Stimulated activated CD4-positive, alpha-beta T cell treated with anti-CD3 and anti-CD28 coated beads, Interleukin-12 subunit alpha, Interleukin-12 subunit beta, amount 100 ng/mL, for 24 hours (primary cell): ENCODE measurements around the gene USP2.

ENCODE experiments used
- DNase-seq, 2 experiments: peaks; one replicate each; pipeline ENCODE4 v3.0.0-alpha.2; 2020; ENCODE audit warnings: low read depth in 2 of 2

The USP2 gene

GRCh38 chr11:119381181-119381988, at the start of gene USP2:
Gene USP2 (minus strand): TSS chr11:119381690. CDS start chr11:119373480, 8,210 bp downstream.
- DNase-seq, result peak; percentile 91 to 96

- no peak for DNase-seq
Measured at GRCh38 chr11:119427279-119427678, 45.8 kb upstream of the USP2 start.

GRCh38 chr11:119426142-119426541, 44.7 kb upstream of the USP2 start:
- no peak for DNase-seq

DNA sequence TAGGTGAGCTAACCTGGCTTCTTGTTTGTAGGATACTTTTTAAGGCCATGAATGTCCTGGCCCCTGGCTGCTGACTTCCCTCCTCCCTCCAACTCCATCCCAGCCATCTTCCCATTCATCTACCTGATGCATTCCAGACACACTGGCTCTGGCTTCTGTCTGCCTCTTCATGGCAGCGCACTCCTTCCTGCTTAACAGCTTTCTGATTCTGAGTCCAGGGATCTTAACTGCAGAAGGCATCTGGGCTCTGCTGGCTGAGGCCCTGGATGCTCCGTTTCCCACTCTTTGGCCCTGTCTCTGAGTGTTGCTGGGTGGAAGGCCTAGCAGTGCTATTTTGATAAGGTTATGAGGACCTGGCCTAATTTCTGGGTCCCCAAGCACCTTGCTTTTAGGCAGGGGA, 43.3 kb upstream of the USP2 start:
- no peak for DNase-seq

GRCh38 chr11:119424276-119424675, 42.8 kb upstream of the USP2 start:
- DNase-seq, result no peak

DNA sequence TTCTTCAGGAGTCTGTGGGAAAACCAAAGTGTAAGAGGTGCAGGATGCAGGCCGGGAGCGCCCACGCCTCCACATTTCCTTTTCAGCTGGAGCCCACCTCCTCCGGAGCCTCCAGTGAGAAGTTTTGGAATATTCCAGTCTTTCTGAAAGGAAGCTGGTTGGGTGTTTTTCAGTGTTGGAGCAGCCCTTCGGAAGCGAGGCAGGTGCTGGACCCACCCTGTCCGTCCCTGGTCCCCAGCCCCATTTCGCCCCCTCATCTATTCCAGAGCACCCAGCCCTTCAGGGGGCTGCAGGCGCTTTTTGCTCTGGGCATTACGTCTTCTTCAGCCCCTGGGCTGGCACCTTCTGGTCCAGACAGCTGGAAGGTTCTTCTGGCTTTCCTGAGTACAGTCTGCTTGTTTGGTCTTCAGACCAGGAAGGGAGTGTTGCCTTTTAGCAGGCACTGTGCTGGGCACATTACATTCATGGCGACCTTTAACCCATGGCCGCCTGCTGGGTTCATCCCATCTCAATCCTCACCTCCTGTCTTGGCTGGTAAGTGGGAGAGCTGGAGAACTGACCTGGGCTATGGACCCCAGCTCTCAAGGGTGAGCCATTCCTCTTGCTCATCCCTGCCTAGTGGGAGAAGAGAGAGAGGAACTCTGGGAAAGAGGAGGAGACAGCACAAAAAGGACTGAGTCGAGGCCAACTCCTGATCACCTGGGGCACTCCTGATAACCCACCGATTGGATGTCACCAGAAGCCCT, 42.2 kb upstream of the USP2 start:
- DNase-seq, result no peak

DNA sequence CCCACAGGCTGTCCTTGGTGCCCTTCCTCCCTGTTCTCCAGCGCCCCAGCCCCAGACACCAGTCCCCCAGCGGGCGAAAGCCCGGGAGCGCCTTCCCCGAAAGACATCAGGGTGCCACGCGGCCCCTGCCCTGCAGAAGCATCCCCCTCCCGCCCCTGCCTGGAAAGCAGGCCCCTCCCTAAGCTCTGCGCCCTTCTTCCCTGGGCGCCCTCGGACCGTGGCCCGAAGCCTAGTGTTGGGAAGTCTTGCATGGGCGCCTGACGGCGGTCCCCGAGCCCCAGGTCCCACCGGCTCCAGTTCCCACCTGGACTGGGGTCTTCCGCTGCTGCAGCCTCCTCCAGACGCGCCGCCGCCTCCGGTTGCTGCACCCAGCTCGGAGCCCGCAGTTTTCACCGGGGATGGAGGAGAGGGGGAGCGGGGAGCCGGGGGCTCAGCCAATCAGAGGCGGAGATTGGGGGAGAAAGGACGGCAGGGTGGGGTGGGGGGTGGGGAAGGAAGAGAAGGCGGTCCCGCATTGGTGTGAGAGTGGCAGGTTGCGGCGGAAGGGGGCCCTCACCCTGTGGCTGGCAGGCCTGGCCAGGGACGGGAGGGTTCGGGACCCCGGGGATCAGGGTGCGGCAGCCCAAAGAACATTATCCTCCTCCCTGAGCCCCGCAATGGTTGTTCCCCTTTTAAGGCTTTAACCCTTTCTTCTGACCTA, 41.5 kb upstream of the USP2 start, which contains the start of gene THY1:
TSS of gene THY1 (minus strand) at position 364 of the 700 bp plus-strand sequence. CDS start 2,267 bp downstream, outside the sequence.
- DNase-seq, result no peak

- DNase-seq, result no peak
Measured at GRCh38 chr11:119421941-119422808, 40.7 kb upstream of the USP2 start.

DNA sequence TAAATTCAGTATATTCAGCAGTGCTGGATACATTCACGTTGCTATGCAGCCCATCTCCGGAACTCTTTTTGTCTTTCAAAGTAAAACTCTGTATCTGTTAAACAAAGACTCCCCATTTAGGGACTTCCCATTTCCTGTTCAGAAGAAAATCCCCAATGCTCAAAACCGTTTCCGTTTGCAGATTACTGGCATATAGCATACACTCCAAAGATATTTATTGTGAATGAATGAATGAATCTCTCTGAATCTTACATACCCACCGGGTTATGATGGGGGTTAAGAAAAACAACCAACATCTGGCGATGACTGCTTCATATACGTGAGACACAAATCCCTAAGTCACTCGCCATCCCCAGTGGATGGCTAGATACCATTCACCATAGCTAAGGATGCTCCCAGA, 39.9 kb upstream of the USP2 start:
- no peak for DNase-seq

GRCh38 chr11:119420631-119421030, 39.1 kb upstream of the USP2 start:
- no peak for DNase-seq

DNA sequence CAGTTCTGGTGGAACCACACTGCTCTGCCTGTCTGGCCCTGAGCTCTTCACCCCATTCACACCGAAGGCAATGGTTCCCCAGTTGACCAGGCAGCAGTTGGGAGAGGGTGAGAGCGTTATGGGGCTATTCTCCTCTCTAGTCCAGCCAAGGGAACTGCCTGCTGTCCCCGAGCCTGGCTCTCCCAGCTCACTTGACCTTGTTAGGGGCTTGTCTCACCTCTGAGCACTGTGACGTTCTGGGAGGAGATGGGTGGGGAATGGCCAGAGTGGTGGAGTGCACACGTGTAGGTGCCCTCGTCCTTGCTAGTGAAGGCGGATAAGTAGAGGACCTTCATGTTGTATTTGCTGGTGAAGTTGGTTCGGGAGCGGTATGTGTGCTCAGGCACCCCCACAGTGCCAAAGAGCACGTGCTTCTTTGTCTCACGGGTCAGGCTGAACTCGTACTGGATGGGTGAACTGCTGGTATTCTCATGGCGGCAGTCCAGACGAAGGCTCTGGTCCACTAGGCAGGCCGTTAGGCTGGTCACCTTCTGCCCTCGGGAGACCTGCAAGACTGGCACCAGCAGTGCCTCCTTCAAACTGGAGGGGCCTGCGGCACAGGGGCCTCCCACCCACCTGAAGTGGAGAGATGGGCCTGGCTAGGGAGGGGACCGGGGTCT, 38.5 kb upstream of the USP2 start:
- DNase-seq, result no peak

DNA sequence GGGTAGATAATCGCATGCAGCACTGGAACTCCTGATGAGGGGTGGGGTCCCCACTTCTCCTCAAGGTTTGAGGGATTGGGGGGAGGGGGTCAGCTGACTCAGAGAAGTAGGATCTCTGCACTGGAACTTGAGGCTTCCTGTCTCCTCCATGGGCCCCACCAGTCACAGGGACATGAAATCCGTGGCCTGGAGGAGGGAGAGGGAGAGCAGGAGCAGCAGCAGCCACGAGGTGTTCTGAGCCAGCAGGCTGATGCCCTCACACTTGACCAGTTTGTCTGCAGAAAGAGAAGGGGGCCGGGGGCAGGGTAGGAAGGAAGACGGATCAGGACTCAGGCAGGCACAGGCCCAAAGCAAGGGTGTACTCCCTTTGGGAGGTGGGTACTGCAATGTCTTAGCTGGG, 37.8 kb upstream of the USP2 start:
- no peak for DNase-seq

GRCh38 chr11:119418759-119419158, 37.3 kb upstream of the USP2 start:
- DNase-seq, result no peak

DNA sequence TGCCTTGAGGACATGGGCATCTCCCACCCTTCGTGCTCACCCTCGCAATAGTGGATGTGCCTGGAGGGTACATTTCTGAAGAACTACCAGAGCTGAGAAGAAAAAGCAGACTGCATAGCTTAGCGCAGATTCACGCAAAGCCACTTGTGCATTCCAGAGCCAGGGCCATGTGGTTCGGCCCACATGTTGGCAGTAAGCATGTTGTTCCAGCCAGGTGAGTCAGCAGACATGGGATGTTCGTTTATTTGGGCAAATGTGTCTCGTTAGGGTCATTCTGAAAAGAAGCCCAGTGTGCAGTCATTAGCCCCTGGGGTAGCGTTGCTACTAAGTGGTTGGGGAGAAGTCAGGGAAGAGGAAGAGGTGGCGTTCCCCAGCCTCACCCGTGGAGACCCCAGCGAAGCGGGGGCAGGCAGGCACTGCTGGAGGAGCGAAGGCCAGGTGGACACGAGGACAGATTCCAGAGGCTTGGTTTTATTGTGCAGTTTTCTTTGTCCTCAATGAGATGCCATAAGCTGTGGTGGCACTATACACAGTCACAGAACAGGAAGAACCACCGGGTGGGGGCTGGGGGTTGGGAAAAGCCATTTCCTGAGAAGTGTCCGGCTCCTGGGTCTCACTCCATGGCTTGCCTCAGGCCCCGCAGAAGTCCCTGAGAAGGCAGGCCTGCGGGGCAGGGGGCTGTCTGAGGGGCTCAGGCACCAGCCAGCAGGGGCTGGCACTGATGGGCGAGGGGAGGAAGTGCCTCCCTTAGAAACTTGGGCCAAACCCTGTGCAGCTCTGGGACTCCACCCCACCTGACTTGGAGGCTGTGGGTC, 36.4 kb upstream of the USP2 start:
- DNase-seq, result no peak

DNA sequence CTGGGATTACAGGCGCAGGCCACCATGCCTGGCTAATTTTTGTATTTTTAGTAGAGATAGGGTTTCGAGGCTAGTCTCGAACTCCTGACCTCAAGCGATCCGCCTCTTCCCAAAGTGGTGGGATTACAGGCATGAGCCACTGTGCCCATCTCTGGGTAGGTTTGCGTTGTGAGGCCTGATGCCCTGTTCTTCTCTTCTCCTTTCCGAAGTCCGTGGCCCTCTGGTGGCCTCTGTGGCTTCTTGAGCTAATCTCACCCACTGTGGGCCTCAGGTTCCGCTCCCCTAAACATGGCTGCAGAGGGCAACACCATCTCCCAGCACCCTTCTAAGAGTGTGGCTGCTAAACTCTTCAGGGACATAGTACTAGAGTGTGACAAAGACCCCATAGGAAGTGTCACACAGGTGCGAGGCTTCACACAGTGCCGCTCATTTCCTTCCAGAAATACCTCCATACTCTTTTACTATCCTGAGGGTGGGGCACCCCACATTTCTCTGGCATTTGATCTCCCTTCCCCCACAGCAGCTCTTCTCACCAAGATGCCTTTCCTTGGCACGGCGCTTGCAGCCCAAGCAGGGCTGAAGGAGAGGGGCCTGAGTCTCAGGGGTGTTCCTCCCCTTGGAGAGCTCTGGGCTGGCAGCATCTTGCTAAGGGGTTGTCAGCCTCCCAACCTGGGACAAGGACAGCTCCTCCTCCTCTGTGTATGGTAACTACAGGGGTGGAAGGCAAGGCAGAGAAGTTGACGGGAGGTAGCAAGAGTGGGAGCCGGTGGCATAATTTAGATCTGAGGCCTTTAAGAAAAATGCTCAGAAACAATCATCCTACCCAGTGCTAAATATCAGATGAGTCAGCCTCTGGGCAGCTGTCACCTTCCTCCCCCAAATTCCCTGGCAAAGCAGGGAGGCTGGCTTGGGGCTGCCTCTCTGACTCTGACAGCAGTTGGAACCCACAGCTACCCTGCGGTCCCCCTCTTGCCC, 35.4 kb upstream of the USP2 start:
- DNase-seq, result no peak

- no peak for DNase-seq
Measured at GRCh38 chr11:119415966-119416365, 34.5 kb upstream of the USP2 start.

- no peak for DNase-seq
Measured at GRCh38 chr11:119415517-119415916, 34.0 kb upstream of the USP2 start.

DNA sequence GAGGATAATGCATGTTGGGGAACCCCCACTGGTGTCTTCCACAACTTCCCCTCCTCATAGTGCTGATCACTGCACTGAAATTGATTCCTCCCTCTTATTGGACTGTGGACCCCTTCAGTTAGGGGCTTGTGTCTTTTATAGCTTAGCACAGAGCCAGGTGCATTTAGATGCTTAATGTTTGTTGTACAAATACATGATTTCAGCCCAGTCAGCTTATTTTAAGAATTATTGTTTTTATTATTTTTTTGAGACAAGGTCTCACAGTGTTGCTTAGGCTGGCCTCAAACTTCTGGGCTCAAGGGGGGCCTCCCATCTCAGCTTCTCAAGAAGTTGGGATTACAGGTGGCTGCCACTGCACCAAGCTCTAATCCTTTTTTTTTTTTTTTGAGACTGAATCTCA, 33.2 kb upstream of the USP2 start:
- no peak for DNase-seq

DNA sequence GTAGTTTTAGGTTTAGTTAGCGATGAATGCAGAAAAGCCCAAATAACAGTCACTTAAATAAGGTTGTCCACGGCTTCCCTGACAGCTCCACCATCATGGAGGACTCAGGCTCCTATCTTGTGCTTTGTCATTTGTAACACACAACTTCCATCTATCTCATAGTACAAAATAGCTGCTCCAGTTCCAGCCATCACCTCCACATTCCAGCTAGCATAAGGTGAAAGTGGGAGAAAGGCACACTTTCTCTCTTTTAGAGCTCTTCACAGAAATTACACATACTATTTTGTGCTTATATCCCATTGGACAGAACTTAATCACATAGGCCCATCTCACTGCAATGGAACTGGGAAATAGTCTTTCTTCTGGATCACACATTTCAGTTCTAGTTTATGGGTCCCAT, 32.8 kb upstream of the USP2 start:
- DNase-seq, result no peak
